Trophoblast cell (in vitro differentiated cells and primary cell): ENCODE measurements around the gene CDH24.

ENCODE experiments used
- DNase-seq, 2 donors: peaks; one replicate each; pipeline ENCODE4 v3.0.0-alpha.2; 2016
- H2AFZ ChIP-seq: 2 replicates; pipeline ENCODE4 v1.6.1; 2013; ENCODE audit warnings: low read length, moderate library complexity, mild to moderate bottlenecking; ENCODE audit not compliant: insufficient read depth, poor library complexity
- H2AK5ac ChIP-seq: 2 replicates; pipeline ENCODE4 v1.6.1; 2013; ENCODE audit warnings: mild to moderate bottlenecking, low read length
- H2BK120ac ChIP-seq: 2 replicates; pipeline ENCODE4 v1.6.1; 2013; ENCODE audit warnings: low read length, mild to moderate bottlenecking, moderate library complexity; ENCODE audit not compliant: insufficient read depth, poor library complexity
- H2BK12ac ChIP-seq: 2 replicates; pipeline ENCODE4 v1.6.1; 2013; ENCODE audit warnings: mild to moderate bottlenecking, low read length, moderate library complexity
- H2BK5ac ChIP-seq: 2 replicates; pipeline ENCODE4 v1.6.1; 2013; ENCODE audit warnings: low read length, low read depth, moderate library complexity, mild to moderate bottlenecking; ENCODE audit not compliant: poor library complexity
- H3K14ac ChIP-seq: 2 replicates; pipeline ENCODE4 v1.6.1; 2013; ENCODE audit warnings: mild to moderate bottlenecking, low read length
- H3K18ac ChIP-seq: 2 replicates; pipeline ENCODE4 v1.6.1; 2013; ENCODE audit warnings: mild to moderate bottlenecking, low read length
- H3K23ac ChIP-seq: 2 replicates; pipeline ENCODE4 v1.6.1; 2013; ENCODE audit warnings: low read length
- H3K27ac ChIP-seq: 2 replicates; pipeline ENCODE4 v1.5.1; 2013; ENCODE audit warnings: low read depth, mild to moderate bottlenecking, inconsistent platforms, low read length, moderate library complexity
- H3K27me3 ChIP-seq: 2 replicates; pipeline ENCODE4 v1.6.1; 2013; ENCODE audit warnings: inconsistent platforms, mild to moderate bottlenecking, low read length, moderate library complexity; ENCODE audit not compliant: insufficient read depth
- H3K36me3 ChIP-seq, 2 experiments: 1 replicate in 1 of 2; 2 replicates in 1 of 2; pipeline ENCODE4 v1.6.1; 2013; ENCODE audit warnings: low read length in 2 of 2, mild to moderate bottlenecking in 2 of 2, moderate library complexity in 1 of 2; ENCODE audit not compliant: insufficient read depth in 2 of 2, control insufficient read depth in 1 of 2
- H3K4ac ChIP-seq: 2 replicates; pipeline ENCODE4 v1.6.1; 2013; ENCODE audit warnings: low read depth, mild to moderate bottlenecking, low read length, moderate library complexity
- H3K4me1 ChIP-seq, 2 experiments: 1 replicate in 1 of 2; 2 replicates in 1 of 2; pipeline ENCODE4 v1.6.1; 2013; ENCODE audit warnings: low read length in 2 of 2, mild to moderate bottlenecking in 2 of 2, moderate library complexity in 1 of 2; ENCODE audit not compliant: insufficient read depth in 2 of 2, control insufficient read depth in 1 of 2
- H3K4me2 ChIP-seq: 2 replicates; pipeline ENCODE4 v1.6.1; 2013; ENCODE audit warnings: inconsistent platforms, mild to moderate bottlenecking, low read length, moderate library complexity
- H3K4me3 ChIP-seq: 2 replicates; pipeline ENCODE4 v1.5.1; 2013; ENCODE audit warnings: mild to moderate bottlenecking, low read depth, low read length, inconsistent platforms
- H3K79me1 ChIP-seq: one replicate; pipeline ENCODE4 v1.6.1; 2013; ENCODE audit warnings: low read length
- H3K79me2 ChIP-seq: 2 replicates; pipeline ENCODE4 v1.6.1; 2013; ENCODE audit warnings: low read length, mild to moderate bottlenecking; ENCODE audit not compliant: control insufficient read depth, insufficient read depth, poor library complexity
- H3K9ac ChIP-seq: 2 replicates; pipeline ENCODE4 v1.6.1; 2013; ENCODE audit warnings: mild to moderate bottlenecking, low read length
- H3K9me3 ChIP-seq: 2 replicates; pipeline ENCODE4 v1.6.1; 2013; ENCODE audit warnings: low read depth, mild to moderate bottlenecking, control low read depth, inconsistent platforms, low read length; ENCODE audit not compliant: insufficient read depth
- H4K12ac ChIP-seq: 2 replicates; pipeline ENCODE4 v1.6.1; 2013; ENCODE audit warnings: low read depth, mild to moderate bottlenecking, low read length, moderate library complexity
- H4K8ac ChIP-seq: 2 replicates; pipeline ENCODE4 v1.6.1; 2013; ENCODE audit warnings: low read depth, mild to moderate bottlenecking, low read length, moderate library complexity
- H4K91ac ChIP-seq: one replicate; pipeline ENCODE4 v1.6.1; 2013; ENCODE audit warnings: low read depth, mild to moderate bottlenecking, low read length, moderate library complexity
- WGBS: extraction: QIAGEN DNeasy Blood & Tissue Kit; methylation state at CpG from one replicate; pipeline ENCODE4 v1.1.7; 2013; ENCODE audit warnings: missing lambda C conversion rate; ENCODE audit not compliant: insufficient read length, insufficient coverage; ENCODE audit errors: extremely low coverage; 5-methylcytosine and 5-hydroxymethylcytosine counted together

Gene CDH24

GRCh38 chr14:23049011-23049410 is 8.3 kb downstream of the CDH24 start:
- Histone ChIP-seq H3K9ac (no peak overlapping the region), H3K4me2 (no peak overlapping the region), H3K4me1 (no peaks in the 10 kb centered on the region), H4K12ac (no peak overlapping the region), H2BK120ac (no peak overlapping the region), H3K9me3 (peaks cover 1% of the 10 kb centered on the region), H2BK12ac (no peak overlapping the region), H4K8ac (no peak overlapping the region), H3K4me3 (no peak overlapping the region), H3K4ac (no peak overlapping the region), H3K27ac (no peak overlapping the region), H3K18ac (no peak overlapping the region), H3K27me3 (no peaks in the 10 kb centered on the region), H3K36me3 (peaks cover 50 to 65% of the 10 kb centered on the region in 2 experiments), H3K14ac (no peak overlapping the region), H3K79me1 (no peaks in the 10 kb centered on the region), H3K23ac (no peak overlapping the region), H3K79me2 (no peaks in the 10 kb centered on the region), H4K91ac (no peak overlapping the region), H2BK5ac (no peak overlapping the region), H2AFZ (no peak overlapping the region), H2AK5ac (no peak overlapping the region)
- no CpG with 5 or more reads among the region's 9 CpGs for WGBS
- DNase-seq = no peak

- Histone ChIP-seq H2AFZ (no peak overlapping the region), H4K91ac (no peak overlapping the region), H3K27me3 (no peaks in the 10 kb centered on the region), H3K27ac (no peak overlapping the region), H3K23ac (no peak overlapping the region), H4K12ac (no peak overlapping the region), H2BK5ac (no peak overlapping the region), H3K14ac (no peak overlapping the region), H3K79me1 (no peaks in the 10 kb centered on the region), H3K9ac (no peak overlapping the region), H2AK5ac (no peak overlapping the region), H3K18ac (no peak overlapping the region), H3K36me3 (peaks cover 41 to 55% of the 10 kb centered on the region in 2 experiments), H2BK120ac (no peak overlapping the region), H4K8ac (no peak overlapping the region), H3K4ac (no peak overlapping the region), H3K4me3 (no peak overlapping the region), H3K4me1 (no peaks in the 10 kb centered on the region), H2BK12ac (no peak overlapping the region), H3K9me3 (no peaks in the 10 kb centered on the region), H3K79me2 (no peaks in the 10 kb centered on the region), H3K4me2 (no peak overlapping the region)
- no CpG with 5 or more reads among the region's 85 CpGs for WGBS
- DNase-seq = no peak
These were observed 9.3 kb downstream of the CDH24 start for GRCh38 chr14:23047751-23048693.

- H3K36me3 ChIP-seq = peaks cover 34 to 46% of the 10 kb centered on the region in 2 experiments
These were observed 10.2 kb downstream of the CDH24 start for GRCh38 chr14:23047034-23047634.

GRCh38 chr14:23045419-23046357 is 11.6 kb downstream of the CDH24 start:
- Histone ChIP-seq H3K9me3 (no peaks in the 10 kb centered on the region), H3K27me3 (no peaks in the 10 kb centered on the region), H4K8ac (no peak overlapping the region), H3K4ac (no peak overlapping the region), H3K4me2 (no peak overlapping the region), H2BK12ac (no peak overlapping the region), H3K4me3 (no peak overlapping the region), H4K12ac (no peak overlapping the region), H3K9ac (no peak overlapping the region), H3K27ac (no peak overlapping the region), H3K14ac (no peak overlapping the region), H4K91ac (no peak overlapping the region), H3K18ac (no peak overlapping the region), H3K36me3 (peaks cover 28 to 36% of the 10 kb centered on the region in 2 experiments), H2AFZ (no peak overlapping the region), H3K79me2 (no peaks in the 10 kb centered on the region), H3K4me1 (no peaks in the 10 kb centered on the region), H2BK5ac (no peak overlapping the region), H2AK5ac (no peak overlapping the region), H3K79me1 (no peaks in the 10 kb centered on the region), H2BK120ac (no peak overlapping the region), H3K23ac (no peak overlapping the region)
- no peak for DNase-seq
- no CpG with 5 or more reads among the region's 13 CpGs for WGBS

More at GRCh38 chr14:23047034-23047634, 10.2 kb downstream of the CDH24 start:
- DNase-seq = no peak
- Histone ChIP-seq H3K23ac (no peak overlapping the region), H2AFZ (no peak overlapping the region), H3K9ac (no peak overlapping the region), H3K4me2 (no peak overlapping the region), H2BK12ac (no peak overlapping the region), H3K27me3 (no peaks in the 10 kb centered on the region), H3K4ac (no peak overlapping the region), H4K12ac (no peak overlapping the region), H3K14ac (no peak overlapping the region), H3K79me2 (no peaks in the 10 kb centered on the region), H4K91ac (no peak overlapping the region), H3K9me3 (no peaks in the 10 kb centered on the region), H3K27ac (no peak overlapping the region), H3K79me1 (no peaks in the 10 kb centered on the region), H2BK5ac (no peak overlapping the region), H3K4me3 (no peak overlapping the region), H2BK120ac (no peak overlapping the region), H3K4me1 (no peaks in the 10 kb centered on the region), H3K18ac (no peak overlapping the region), H2AK5ac (no peak overlapping the region), H4K8ac (no peak overlapping the region)
- no CpG with 5 or more reads among the region's 6 CpGs for WGBS
